Measurements from ENCODE around the gene WWOX.

DNA sequence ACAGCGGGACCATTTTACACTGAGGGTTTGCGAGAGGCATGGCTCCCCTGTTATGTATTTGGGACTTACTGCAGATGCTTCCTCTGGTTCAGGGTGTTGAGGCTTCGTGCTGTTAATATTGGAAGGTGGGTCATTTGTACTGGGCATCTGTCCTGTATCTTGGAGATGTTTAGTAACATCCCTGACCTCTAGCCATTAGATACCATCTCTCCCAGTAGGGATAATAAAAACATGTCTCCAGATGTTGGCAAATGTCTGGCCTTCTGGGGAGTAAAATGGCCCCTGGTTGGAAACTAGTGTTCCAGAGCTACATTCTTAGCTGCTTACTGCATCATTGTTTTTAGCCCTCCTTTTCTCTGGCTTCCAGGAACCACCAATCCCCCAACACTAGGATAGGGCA, 388.0 kb downstream of the WWOX start:
- TF ChIP-seq, protein P1, sequence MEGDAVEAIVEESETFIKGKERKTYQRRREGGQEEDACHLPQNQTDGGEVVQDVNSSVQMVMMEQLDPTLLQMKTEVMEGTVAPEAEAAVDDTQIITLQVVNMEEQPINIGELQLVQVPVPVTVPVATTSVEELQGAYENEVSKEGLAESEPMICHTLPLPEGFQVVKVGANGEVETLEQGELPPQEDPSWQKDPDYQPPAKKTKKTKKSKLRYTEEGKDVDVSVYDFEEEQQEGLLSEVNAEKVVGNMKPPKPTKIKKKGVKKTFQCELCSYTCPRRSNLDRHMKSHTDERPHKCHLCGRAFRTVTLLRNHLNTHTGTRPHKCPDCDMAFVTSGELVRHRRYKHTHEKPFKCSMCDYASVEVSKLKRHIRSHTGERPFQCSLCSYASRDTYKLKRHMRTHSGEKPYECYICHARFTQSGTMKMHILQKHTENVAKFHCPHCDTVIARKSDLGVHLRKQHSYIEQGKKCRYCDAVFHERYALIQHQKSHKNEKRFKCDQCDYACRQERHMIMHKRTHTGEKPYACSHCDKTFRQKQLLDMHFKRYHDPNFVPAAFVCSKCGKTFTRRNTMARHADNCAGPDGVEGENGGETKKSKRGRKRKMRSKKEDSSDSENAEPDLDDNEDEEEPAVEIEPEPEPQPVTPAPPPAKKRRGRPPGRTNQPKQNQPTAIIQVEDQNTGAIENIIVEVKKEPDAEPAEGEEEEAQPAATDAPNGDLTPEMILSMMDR (IDR thresholded peaks at IDR 0.05), result no peak
- no peak for TF ChIP-seq POLR2A (IDR thresholded peaks at IDR 0.05)

Measured in thyroid gland (tissue), 4 donors.